DMS 273 (cell line): ENCODE data around the gene ASPSCR1.
"Not testable (repeated sequence)": the region's sequence is repeated elsewhere in the genome, so short reads cannot be mapped to it uniquely, and the experiment has no call there.

Experiments used
- DNase-seq: peaks from one replicate; lab custom pipeline; 2025; ENCODE audit not compliant: unreplicated experiment; lab: John Stamatoyannopoulos, UW

ASPSCR1 gene

GRCh38 chr17:82037092-82037888 is 59.9 kb downstream of the ASPSCR1 start, which contains the start of gene DCXR:
Gene DCXR (minus strand): TSS chr17:82037697. CDS start chr17:82037682, 15 bp downstream.
- DNase-seq: peak; percentile 98

- DNase-seq: no peak
Measured at GRCh38 chr17:82037889-82038195, 60.4 kb downstream of the ASPSCR1 start.

- not testable (repeated sequence) for DNase-seq
Measured at GRCh38 chr17:82038796-82039409, 61.5 kb downstream of the ASPSCR1 start.

- no peak for DNase-seq
Measured at GRCh38 chr17:82039695-82040299, 62.4 kb downstream of the ASPSCR1 start.

- DNase-seq: no peak
Measured at GRCh38 chr17:82041144-82041814, 63.9 kb downstream of the ASPSCR1 start.

GRCh38 chr17:82042649-82043048 is 65.2 kb downstream of the ASPSCR1 start:
- no peak for DNase-seq

- DNase-seq: no peak
Measured at GRCh38 chr17:82043507-82043906, 66.1 kb downstream of the ASPSCR1 start.

- DNase-seq: no peak
Measured at GRCh38 chr17:82045936-82046484, 68.6 kb downstream of the ASPSCR1 start.

- no peak for DNase-seq
Measured at GRCh38 chr17:82046903-82047302, 69.5 kb downstream of the ASPSCR1 start.

- DNase-seq: no peak
Measured at GRCh38 chr17:82047379-82047778, 70.0 kb downstream of the ASPSCR1 start.

- no peak for DNase-seq
Measured at GRCh38 chr17:82047914-82048570, 70.6 kb downstream of the ASPSCR1 start.

- DNase-seq: no peak
Measured at GRCh38 chr17:82048571-82048971, 71.1 kb downstream of the ASPSCR1 start.

GRCh38 chr17:82049106-82049505 is 71.7 kb downstream of the ASPSCR1 start:
- no peak for DNase-seq

GRCh38 chr17:82049521-82049971 is 72.1 kb downstream of the ASPSCR1 start:
- no peak for DNase-seq

GRCh38 chr17:82050152-82050760 is 72.8 kb downstream of the ASPSCR1 start:
- DNase-seq: no peak

- no peak for DNase-seq
Measured at GRCh38 chr17:82050761-82051641, 73.6 kb downstream of the ASPSCR1 start.

GRCh38 chr17:82051776-82052637 is 74.6 kb downstream of the ASPSCR1 start, which contains the start of the genes GPS1 and RFNG:
Gene GPS1 (plus strand): TSS chr17:82051898. CDS start chr17:82051932, 34 bp downstream.
Gene RFNG (minus strand): TSS chr17:82051811. CDS start chr17:82051766, 45 bp downstream.
- peak; percentile 83 for DNase-seq

- no peak for DNase-seq
Measured at GRCh38 chr17:82052638-82053059, 75.2 kb downstream of the ASPSCR1 start.
